CD4-positive, CD25-positive, alpha-beta regulatory T cell (primary cell): Measurements from ENCODE around the gene NT5DC2. TPM values are rescaled to one million over a fixed set of nuclear protein-coding genes. Genes with fewer than 3 reads are reported as not detected.

Experiments used
- ATAC-seq, 2 donors: fragments of 150-1000 bp; cut with Tn5 transposase; one replicate each; pipeline ENCODE4 v1.10.0; 2021; ENCODE audit warnings: low read depth in 2 of 2, moderate number of reproducible peaks in 2 of 2, moderate library complexity in 1 of 2
- DNase-seq, 3 donors: peaks; one replicate each; pipeline versions ENCODE4 v3.0.0 to v3.0.0-alpha.2; 2012 to 2022; ENCODE audit warnings: mixed read lengths in 1 of 3
- H3K27ac ChIP-seq: one replicate; pipeline ENCODE4 v1.7.0; 2013; ENCODE audit warnings: mild to moderate bottlenecking, low read length; ENCODE audit not compliant: insufficient read depth, poor library complexity, severe bottlenecking
- H3K27me3 ChIP-seq: one replicate; pipeline ENCODE4 v1.7.0; 2013; ENCODE audit warnings: low read length; ENCODE audit not compliant: control insufficient read depth, insufficient read depth
- H3K36me3 ChIP-seq: one replicate; pipeline ENCODE4 v1.7.0; 2013; ENCODE audit warnings: mild to moderate bottlenecking, low read length, moderate library complexity; ENCODE audit not compliant: control insufficient read depth, insufficient read depth
- H3K4me1 ChIP-seq: 2 replicates; pipeline ENCODE4 v1.7.0; 2013; ENCODE audit warnings: mild to moderate bottlenecking, low read length; ENCODE audit not compliant: insufficient read depth, control insufficient read depth, poor library complexity, severe bottlenecking
- H3K4me3 ChIP-seq: one replicate; pipeline ENCODE4 v1.7.0; 2013; ENCODE audit warnings: low read depth, mild to moderate bottlenecking, low read length, moderate library complexity
- H3K9me3 ChIP-seq, 2 experiments: 1 replicate in 1 of 2; 2 replicates in 1 of 2; pipeline ENCODE4 v1.7.0; 2013; ENCODE audit warnings: low read length in 2 of 2, mild to moderate bottlenecking in 1 of 2, moderate library complexity in 1 of 2; ENCODE audit not compliant: control insufficient read depth in 2 of 2
- H3K27ac Mint-ChIP-seq, 3 donors: one replicate each; pipeline ENCODE4 v1.8.0; 2020 to 2022; ENCODE audit warnings: mild to moderate bottlenecking in 3 of 3, mixed read lengths in 3 of 3, moderate library complexity in 2 of 3
- H3K27me3 Mint-ChIP-seq: one replicate; pipeline ENCODE4 v1.8.0; 2022; ENCODE audit warnings: mild to moderate bottlenecking, mixed read lengths
- H3K36me3 Mint-ChIP-seq: one replicate; pipeline ENCODE4 v1.8.0; 2020; ENCODE audit warnings: mixed read lengths
- H3K4me1 Mint-ChIP-seq, 4 donors: one replicate each; pipeline ENCODE4 v1.8.0; 2020 to 2022; ENCODE audit warnings: mixed read lengths in 4 of 4, mild to moderate bottlenecking in 1 of 4
- H3K4me3 Mint-ChIP-seq, 4 donors: one replicate each; pipeline ENCODE4 v1.8.0; 2020 to 2022; ENCODE audit warnings: mild to moderate bottlenecking in 4 of 4, mixed read lengths in 4 of 4, moderate library complexity in 3 of 4
- H3K9me3 Mint-ChIP-seq, 7 donors: one replicate each; pipeline ENCODE4 v1.8.0; 2020 to 2022; ENCODE audit warnings: mixed read lengths in 7 of 7, mild to moderate bottlenecking in 3 of 7, moderate library complexity in 2 of 7
- polyA plus RNA-seq, 4 donors: library from polyadenylated mRNA; unstranded; fragments of 300-500 nt; fragmentation: Illumina TruSeq; gene quantifications; one replicate each; pipeline ENCODE4 v1.2.3, GENCODE V29; 2021
- total RNA-seq: library from RNA; stranded (reverse); gene quantifications from one replicate; pipeline ENCODE4 v1.2.3, GENCODE V29; 2022

Gene NT5DC2
- total and polyA plus RNA-seq, 5 donors from 2014 or later = 0.81 to 3.7 TPM; not detected in 3

GRCh38 chr3:52495777-52496602 lies 37.7 kb downstream of the NT5DC2 start:
- Mint-ChIP-seq H3K4me3 (no peak overlapping the region), H3K36me3 (peaks cover 7% of the 10 kb centered on the region), H3K9me3 (peaks cover 0 to 2% (median 0%) of the 10 kb centered on the region in 7 donors), H3K4me1 (peaks cover 0 to 3% (median 0%) of the 10 kb centered on the region in 4 donors), H3K27me3 (peaks cover 4% of the 10 kb centered on the region), H3K27ac (peak overlapping the region in 1 of 3 donors; percentile 71)
- Histone ChIP-seq H3K9me3 (no peaks in the 10 kb centered on the region), H3K36me3 (peaks cover 16% of the 10 kb centered on the region), H3K4me1 (no peaks in the 10 kb centered on the region), H3K4me3 (no peak overlapping the region), H3K27ac (no peak overlapping the region), H3K27me3 (no peaks in the 10 kb centered on the region)
- ATAC-seq (no peak), DNase-seq (no peak)

- ATAC-seq (no peak), DNase-seq (no peak)
- no peaks in the 10 kb centered on the region for H3K27me3 ChIP-seq
- no peaks in the 10 kb centered on the region for H3K9me3 ChIP-seq
- H3K4me1 ChIP-seq = no peaks in the 10 kb centered on the region
- H3K4me1 Mint-ChIP-seq = peaks cover 0 to 3% (median 0%) of the 10 kb centered on the region in 4 donors
- peak within 1 kb of the TSS in 1 of 4 donors; percentile 10 for H3K4me3 Mint-ChIP-seq
- no peak within 1 kb of the TSS for H3K27ac ChIP-seq
- H3K36me3 Mint-ChIP-seq = peaks cover 14% of the 10 kb centered on the region
- peak within 1 kb of the TSS in 1 of 3 donors; percentile 71 for H3K27ac Mint-ChIP-seq
- H3K27me3 Mint-ChIP-seq = peaks cover 4% of the 10 kb centered on the region
- H3K4me3 ChIP-seq = no peak within 1 kb of the TSS
- no peaks in the 10 kb centered on the region for H3K9me3 Mint-ChIP-seq
- H3K36me3 ChIP-seq = peaks cover 21% of the 10 kb centered on the region
These were observed 38.7 kb downstream of the NT5DC2 start, which contains the start of gene STAB1 for GRCh38 chr3:52494886-52495495. Gene STAB1 (plus strand): TSS chr3:52495338. CDS start chr3:52495414, 76 bp downstream.

GRCh38 chr3:52494445-52494844 lies 39.2 kb downstream of the NT5DC2 start:
- Histone ChIP-seq H3K4me1 (no peaks in the 10 kb centered on the region), H3K4me3 (no peak overlapping the region), H3K36me3 (peaks cover 27% of the 10 kb centered on the region), H3K27ac (no peak overlapping the region), H3K9me3 (no peaks in the 10 kb centered on the region), H3K27me3 (no peaks in the 10 kb centered on the region)
- H3K9me3 Mint-ChIP-seq = no peaks in the 10 kb centered on the region
- H3K27ac Mint-ChIP-seq = peak overlapping the region in 1 of 3 donors; percentile 22
- peaks cover 0 to 3% (median 0%) of the 10 kb centered on the region in 4 donors for H3K4me1 Mint-ChIP-seq
- ATAC-seq (no peak), DNase-seq (no peak)
- H3K36me3 Mint-ChIP-seq = peaks cover 16% of the 10 kb centered on the region
- H3K4me3 Mint-ChIP-seq = no peak overlapping the region
- peaks cover 4% of the 10 kb centered on the region for H3K27me3 Mint-ChIP-seq

GRCh38 chr3:52493232-52494017 lies 40.2 kb downstream of the NT5DC2 start:
- H3K36me3 ChIP-seq = peaks cover 34% of the 10 kb centered on the region
- no peaks in the 10 kb centered on the region for H3K27me3 ChIP-seq
- DNase-seq (no peak), ATAC-seq (no peak)
- H3K36me3 Mint-ChIP-seq = peaks cover 16% of the 10 kb centered on the region
- peaks cover 4% of the 10 kb centered on the region for H3K27me3 Mint-ChIP-seq
- peaks cover 0 to 3% (median 0%) of the 10 kb centered on the region in 4 donors for H3K4me1 Mint-ChIP-seq
- no peak overlapping the region for H3K4me3 Mint-ChIP-seq
- no peaks in the 10 kb centered on the region for H3K9me3 ChIP-seq
- no peak overlapping the region for H3K27ac ChIP-seq
- H3K27ac Mint-ChIP-seq = no peak overlapping the region
- H3K4me3 ChIP-seq = no peak overlapping the region
- H3K9me3 Mint-ChIP-seq = no peaks in the 10 kb centered on the region
- no peaks in the 10 kb centered on the region for H3K4me1 ChIP-seq

GRCh38 chr3:52492059-52492458 lies 41.6 kb downstream of the NT5DC2 start:
- Mint-ChIP-seq H3K4me3 (no peak overlapping the region), H3K4me1 (peaks cover 0 to 3% (median 0%) of the 10 kb centered on the region in 4 donors), H3K36me3 (peaks cover 20% of the 10 kb centered on the region), H3K9me3 (no peaks in the 10 kb centered on the region), H3K27me3 (peaks cover 4% of the 10 kb centered on the region), H3K27ac (no peak overlapping the region)
- no peaks in the 10 kb centered on the region for H3K4me1 ChIP-seq
- no peak overlapping the region for H3K27ac ChIP-seq
- H3K9me3 ChIP-seq = no peaks in the 10 kb centered on the region
- no peak overlapping the region for H3K4me3 ChIP-seq
- no peak for ATAC-seq
- H3K27me3 ChIP-seq = no peaks in the 10 kb centered on the region
- DNase-seq = no peak
- peaks cover 41% of the 10 kb centered on the region for H3K36me3 ChIP-seq

- DNase-seq = no peak
- Histone ChIP-seq H3K27me3 (no peaks in the 10 kb centered on the region), H3K36me3 (peaks cover 46% of the 10 kb centered on the region), H3K4me3 (no peak overlapping the region), H3K27ac (no peak overlapping the region), H3K4me1 (no peaks in the 10 kb centered on the region), H3K9me3 (no peaks in the 10 kb centered on the region)
- no peak overlapping the region for H3K4me3 Mint-ChIP-seq
- H3K27me3 Mint-ChIP-seq = peaks cover 4% of the 10 kb centered on the region
- no peaks in the 10 kb centered on the region for H3K9me3 Mint-ChIP-seq
- peaks cover 20% of the 10 kb centered on the region for H3K36me3 Mint-ChIP-seq
- ATAC-seq = no peak
- H3K4me1 Mint-ChIP-seq = peaks cover 0 to 3% (median 0%) of the 10 kb centered on the region in 4 donors
- peak overlapping the region in 1 of 3 donors; percentile 77 for H3K27ac Mint-ChIP-seq
These were observed 42.6 kb downstream of the NT5DC2 start for GRCh38 chr3:52490939-52491526.
